Activated naive CD8-positive, alpha-beta T cell treated with anti-CD3 and anti-CD28 coated beads, Interleukin-2, amount 10 ng/mL, durations not matched to agents 7 days and 5 days (primary cell): Measurements from ENCODE around the gene FCN3. TPM values are rescaled to one million over a fixed set of nuclear protein-coding genes. Genes with fewer than 3 reads are reported as not detected.

Experiments used
- ATAC-seq: fragments of 150-1000 bp; cut with Tn5 transposase; one replicate; pipeline ENCODE4 v1.10.0; 2021; ENCODE audit warnings: low read depth, moderate library complexity
- POLR2A ChIA-PET: fragments of 350-600 bp; sonication (Branson Sonifier 250); formaldehyde crosslinking; loops from one replicate; lab custom pipeline; 2021; ENCODE audit warnings: antibody characterized with exemption; lab: Charles Lee
- DNase-seq: peaks from one replicate; pipeline ENCODE4 v3.0.0; 2021
- H3K27ac Mint-ChIP-seq: one replicate; pipeline ENCODE4 v1.8.0; 2022; ENCODE audit warnings: mild to moderate bottlenecking, mixed read lengths
- H3K27me3 Mint-ChIP-seq: one replicate; pipeline ENCODE4 v1.8.0; 2022; ENCODE audit warnings: mild to moderate bottlenecking, moderate library complexity, mixed read lengths
- H3K36me3 Mint-ChIP-seq: one replicate; pipeline ENCODE4 v1.8.0; 2021; ENCODE audit warnings: mild to moderate bottlenecking, mixed read lengths
- H3K4me1 Mint-ChIP-seq: one replicate; pipeline ENCODE4 v1.8.0; 2021; ENCODE audit warnings: mixed read lengths
- H3K4me3 Mint-ChIP-seq: one replicate; pipeline ENCODE4 v1.8.0; 2022; ENCODE audit warnings: mild to moderate bottlenecking, moderate library complexity, mixed read lengths
- H3K9me3 Mint-ChIP-seq: one replicate; pipeline ENCODE4 v1.8.0; 2021; ENCODE audit warnings: mixed read lengths
- total RNA-seq, 2 experiments: library from RNA; stranded (reverse); gene quantifications; one replicate each; pipeline ENCODE4 v1.2.3, GENCODE V29; 2021

The FCN3 gene
- total RNA-seq, 2 experiments from 2014 or later: not detected

DNA sequence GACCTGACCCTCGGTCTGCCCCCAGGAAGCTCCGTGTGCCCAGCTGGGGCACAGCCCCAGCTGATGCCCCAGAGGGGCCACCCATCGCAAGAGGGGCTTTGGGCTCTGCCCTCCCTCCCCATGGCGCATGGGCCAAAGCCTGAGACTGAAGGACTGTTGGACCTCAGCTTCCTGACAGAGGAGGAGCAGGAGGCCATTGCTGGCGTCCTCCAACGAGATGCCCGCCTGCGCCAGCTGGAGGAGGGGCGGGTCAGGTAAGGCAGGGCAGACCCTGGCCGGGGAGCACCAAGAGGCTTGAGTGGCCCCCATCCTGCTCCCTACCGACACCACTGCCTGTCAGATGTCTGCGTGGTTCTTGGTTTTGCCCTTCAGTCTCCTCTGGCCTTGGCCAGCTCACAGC lies 29.4 kb downstream of the FCN3 start:
- Mint-ChIP-seq H3K4me1 (peaks cover 25% of the 10 kb centered on the region), H3K9me3 (no peaks in the 10 kb centered on the region), H3K27ac (no peak overlapping the region), H3K27me3 (no peaks in the 10 kb centered on the region), H3K4me3 (no peak overlapping the region), H3K36me3 (peaks cover 11% of the 10 kb centered on the region)
- POLR2A ChIA-PET: interaction anchor here (0.7 to 3.1 kb wide), 3 partner anchors 10 to 321 kb away, joined by 3 to 29 read pairs (median 3); no protein-coding TSS in a partner anchor
- ATAC-seq: no peak
- DNase-seq: no peak

DNA sequence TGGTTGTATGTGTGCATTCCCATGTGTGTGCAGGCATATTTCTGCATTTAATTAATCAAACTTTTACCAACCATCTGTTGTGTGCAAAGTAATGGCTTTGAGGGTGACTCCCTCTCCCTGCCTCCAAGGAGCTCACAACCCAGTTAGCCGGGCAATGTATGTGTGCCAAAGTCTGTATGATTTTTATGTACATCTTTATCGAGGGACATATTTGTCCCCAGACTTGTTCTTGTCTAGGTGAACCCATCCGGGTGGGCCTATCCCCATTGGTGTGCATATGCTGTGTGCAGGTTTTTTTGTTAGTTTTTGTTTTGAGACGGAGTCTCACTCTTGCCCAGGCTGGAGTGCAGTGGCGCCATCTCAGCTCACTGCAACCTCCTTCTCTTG lies 31.0 kb downstream of the FCN3 start:
- peaks cover 31% of the 10 kb centered on the region for H3K4me1 Mint-ChIP-seq
- DNase-seq: no peak
- H3K27ac Mint-ChIP-seq: peak overlapping the region; percentile 96
- peak; percentile 4 for ATAC-seq
- peaks cover 11% of the 10 kb centered on the region for H3K36me3 Mint-ChIP-seq
- peak overlapping the region; percentile 94 for H3K4me3 Mint-ChIP-seq
- POLR2A ChIA-PET: interaction anchor here (0.8 to 3.1 kb wide), 3 partner anchors 12 to 328 kb away, joined by 4 to 29 read pairs (median 4); partner anchors contain the start of gene IFI6
- no peaks in the 10 kb centered on the region for H3K9me3 Mint-ChIP-seq
- no peaks in the 10 kb centered on the region for H3K27me3 Mint-ChIP-seq

DNA sequence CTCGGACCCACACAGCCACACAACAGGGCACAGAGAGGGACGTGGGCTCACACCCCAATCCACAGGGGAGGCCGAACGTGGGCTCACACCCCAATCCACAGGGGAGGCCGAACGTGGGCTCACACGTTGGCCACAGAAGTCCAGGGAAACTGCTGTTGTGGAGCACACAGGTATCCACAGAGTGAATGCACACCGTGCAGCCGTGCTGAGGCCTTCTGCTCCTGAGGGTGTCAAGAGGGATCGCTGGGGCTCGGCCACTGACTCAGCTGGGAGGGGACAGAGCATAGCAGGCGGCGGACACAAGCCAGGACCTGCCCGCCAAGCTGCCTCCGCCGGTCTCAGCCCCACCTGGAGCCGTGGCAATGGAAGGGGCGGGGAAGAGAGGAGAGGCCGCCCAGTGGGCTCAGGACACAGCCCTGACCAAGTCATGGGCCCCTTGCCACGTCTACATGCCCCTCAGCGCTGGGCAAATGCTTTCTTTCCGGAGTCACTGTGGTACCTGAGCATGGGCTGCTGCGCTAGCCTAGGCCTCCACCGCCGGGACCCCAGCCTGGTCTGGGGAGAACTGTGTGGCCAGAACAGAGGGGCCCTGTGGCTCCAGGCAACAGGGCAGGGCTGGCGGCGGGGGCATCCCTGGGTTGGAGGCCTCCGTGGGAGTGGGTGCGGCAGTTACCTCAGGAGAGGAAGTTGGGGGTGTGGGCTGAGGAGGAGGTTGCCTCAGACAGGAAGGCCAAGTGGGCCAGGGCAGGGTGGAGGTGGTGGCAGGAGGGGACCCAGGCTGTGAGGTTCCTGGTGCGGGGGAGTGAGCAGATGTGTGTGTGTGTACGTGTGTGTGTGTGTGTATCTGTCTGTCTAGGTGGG lies 31.6 kb downstream of the FCN3 start:
- POLR2A ChIA-PET: interaction anchor here (1.1 to 3.1 kb wide), 6 partner anchors 10 to 329 kb away, joined by 3 to 29 read pairs (median 9); partner anchors contain the start of genes IFI6 and TMEM222
- peak; percentile 73 for ATAC-seq
- peaks cover 31% of the 10 kb centered on the region for H3K4me1 Mint-ChIP-seq

DNA sequence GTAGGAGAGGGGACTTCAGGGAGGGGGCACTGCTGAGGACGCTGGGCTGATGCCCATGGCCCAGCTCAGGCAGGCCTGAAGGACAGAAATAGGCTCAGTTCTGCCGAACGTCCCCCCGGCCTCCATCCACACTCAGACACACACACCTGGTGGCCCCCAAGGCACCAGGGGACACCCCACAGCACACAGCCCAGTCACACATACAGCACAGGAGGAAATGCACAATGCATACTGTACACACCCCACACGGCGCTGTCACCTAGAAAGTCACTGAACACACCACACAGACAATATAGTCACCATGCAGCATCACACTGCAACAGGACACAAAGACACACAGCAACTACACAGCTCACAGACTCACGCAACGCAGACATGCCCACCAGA lies 32.2 kb downstream of the FCN3 start:
- peak overlapping the region; percentile 94 for H3K4me3 Mint-ChIP-seq
- H3K9me3 Mint-ChIP-seq: no peaks in the 10 kb centered on the region
- peak; percentile 59 for DNase-seq
- peak overlapping the region; percentile 96 for H3K27ac Mint-ChIP-seq
- POLR2A ChIA-PET: interaction anchor here (0.6 to 3.1 kb wide), 12 partner anchors 8 to 384 kb away, joined by 3 to 23 read pairs (median 4); partner anchors contain the start of genes FAM76A, MAP3K6 and TMEM222
- H3K4me1 Mint-ChIP-seq: peaks cover 29% of the 10 kb centered on the region
- peak; percentile 50 for ATAC-seq
- H3K36me3 Mint-ChIP-seq: peaks cover 9% of the 10 kb centered on the region
- H3K27me3 Mint-ChIP-seq: no peaks in the 10 kb centered on the region

More for the DNA sequence above, 31.6 kb downstream of the FCN3 start:
- peak overlapping the region; percentile 96 for H3K27ac Mint-ChIP-seq
- H3K27me3 Mint-ChIP-seq: no peaks in the 10 kb centered on the region
- peaks cover 9% of the 10 kb centered on the region for H3K36me3 Mint-ChIP-seq
- peak overlapping the region; percentile 94 for H3K4me3 Mint-ChIP-seq
- no peaks in the 10 kb centered on the region for H3K9me3 Mint-ChIP-seq
- peak; percentile 75 for DNase-seq

DNA sequence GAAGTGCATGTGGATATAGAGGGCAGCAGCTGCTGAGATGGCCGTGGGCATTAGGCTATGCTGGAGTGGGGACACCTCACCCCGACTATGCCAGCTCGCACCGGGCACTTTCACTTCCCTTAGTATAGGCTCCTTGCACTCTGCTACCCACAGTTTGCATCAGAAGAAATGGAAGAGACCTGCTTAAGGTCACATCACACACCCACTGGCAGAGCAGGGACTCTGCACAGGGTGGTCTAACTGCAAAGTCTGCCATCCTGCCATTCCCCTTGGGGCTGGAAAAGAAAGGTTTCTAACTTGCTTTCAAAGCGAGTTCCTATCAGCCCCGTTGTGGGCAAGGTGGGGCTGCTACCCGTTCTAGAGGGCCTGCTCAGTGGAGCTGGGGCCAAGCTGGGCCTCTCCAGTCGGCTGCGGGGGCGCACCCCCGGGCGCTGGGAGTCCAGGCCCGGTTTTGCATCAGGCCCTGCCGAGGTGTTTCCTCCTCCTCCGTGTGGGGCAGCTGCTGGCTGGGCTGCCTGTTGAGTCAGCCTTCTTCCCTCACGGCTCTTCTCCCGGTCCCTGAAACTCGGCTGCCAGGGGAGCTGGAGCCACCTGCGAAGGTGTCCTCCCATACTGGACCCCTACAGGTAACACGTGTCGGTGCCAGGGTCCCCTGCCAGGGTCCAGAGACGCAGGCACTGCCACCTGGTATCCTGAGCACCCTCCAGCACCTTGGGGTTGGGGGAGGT lies 32.9 kb downstream of the FCN3 start, which contains the start of gene SYTL1:
Gene SYTL1 (plus strand): TSS at position 498 of the 728 bp plus-strand sequence. CDS start 3,313 bp downstream, outside the sequence.
- POLR2A ChIA-PET: interaction anchor here (0.6 to 3.1 kb wide), 12 partner anchors 8 to 384 kb away, joined by 3 to 23 read pairs (median 4); partner anchors contain the start of genes FAM76A, MAP3K6 and TMEM222
- Mint-ChIP-seq H3K36me3 (peaks cover 8% of the 10 kb centered on the region), H3K27ac (peak within 1 kb of the TSS; percentile 96), H3K4me1 (peaks cover 29% of the 10 kb centered on the region), H3K9me3 (no peaks in the 10 kb centered on the region), H3K4me3 (peak within 1 kb of the TSS; percentile 94), H3K27me3 (no peaks in the 10 kb centered on the region)
- ATAC-seq (peak; percentile 79), DNase-seq (peak; percentile 82)

DNA sequence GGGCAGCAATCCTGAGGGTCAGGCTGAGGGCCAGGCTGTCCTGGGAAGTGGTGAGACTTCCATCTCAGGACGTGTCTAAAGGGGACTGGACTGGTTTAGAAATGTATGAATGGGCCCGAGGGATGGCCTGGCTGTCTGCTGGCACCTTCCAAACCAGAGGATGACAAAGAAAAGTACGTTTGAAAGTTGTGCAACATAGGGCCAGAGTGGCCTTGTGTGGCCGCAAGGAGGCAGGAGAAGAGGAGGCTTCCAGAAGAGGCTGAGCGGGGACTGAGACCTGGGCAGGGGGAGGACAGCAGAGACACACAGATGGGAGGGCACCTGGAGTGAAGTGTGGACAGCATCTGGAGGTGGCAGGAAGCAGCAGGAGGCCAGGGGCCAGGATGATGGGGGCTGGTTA lies 35.4 kb downstream of the FCN3 start:
- no peaks in the 10 kb centered on the region for H3K27me3 Mint-ChIP-seq
- peaks cover 25% of the 10 kb centered on the region for H3K4me1 Mint-ChIP-seq
- H3K4me3 Mint-ChIP-seq: no peak overlapping the region
- H3K36me3 Mint-ChIP-seq: peaks cover 10% of the 10 kb centered on the region
- POLR2A ChIA-PET: interaction anchor here (1.0 kb wide), 1 partner anchor 16 kb away, joined by 3 read pairs; no protein-coding TSS in a partner anchor
- H3K27ac Mint-ChIP-seq: peak overlapping the region; percentile 39
- ATAC-seq: no peak
- DNase-seq: no peak
- H3K9me3 Mint-ChIP-seq: no peaks in the 10 kb centered on the region

GRCh38 chr1:27338751-27339150 lies 35.9 kb downstream of the FCN3 start:
- H3K36me3 Mint-ChIP-seq: peaks cover 12% of the 10 kb centered on the region
- H3K4me3 Mint-ChIP-seq: no peak overlapping the region
- DNase-seq (no peak), ATAC-seq (no peak)
- peak overlapping the region; percentile 71 for H3K27ac Mint-ChIP-seq
- no peaks in the 10 kb centered on the region for H3K9me3 Mint-ChIP-seq
- POLR2A ChIA-PET: interaction anchor here (0.9 kb wide), 1 partner anchor 18 kb away, joined by 3 read pairs; no protein-coding TSS in a partner anchor
- H3K27me3 Mint-ChIP-seq: no peaks in the 10 kb centered on the region
- H3K4me1 Mint-ChIP-seq: peaks cover 24% of the 10 kb centered on the region

GRCh38 chr1:27336756-27337155 lies 37.9 kb downstream of the FCN3 start:
- Mint-ChIP-seq H3K27ac (no peak overlapping the region), H3K4me3 (no peak overlapping the region), H3K27me3 (no peaks in the 10 kb centered on the region), H3K36me3 (peaks cover 9% of the 10 kb centered on the region), H3K9me3 (no peaks in the 10 kb centered on the region), H3K4me1 (peaks cover 22% of the 10 kb centered on the region)
- no peak for ATAC-seq
- POLR2A ChIA-PET: interaction anchor here (1.3 kb wide), 1 partner anchor 11 kb away, joined by 3 read pairs; no protein-coding TSS in a partner anchor
- DNase-seq: no peak

GRCh38 chr1:27335506-27336422 lies 38.9 kb downstream of the FCN3 start:
- POLR2A ChIA-PET: interaction anchor here (1.3 to 1.5 kb wide), 2 partner anchors 10 to 13 kb away, joined by 3 to 4 read pairs; partner anchors contain the start of gene TMEM222
- no peaks in the 10 kb centered on the region for H3K27me3 Mint-ChIP-seq
- no peak overlapping the region for H3K27ac Mint-ChIP-seq
- ATAC-seq (no peak), DNase-seq (no peak)
- peaks cover 17% of the 10 kb centered on the region for H3K4me1 Mint-ChIP-seq
- peaks cover 9% of the 10 kb centered on the region for H3K36me3 Mint-ChIP-seq
- H3K4me3 Mint-ChIP-seq: no peak overlapping the region
- no peaks in the 10 kb centered on the region for H3K9me3 Mint-ChIP-seq

- Mint-ChIP-seq H3K4me1 (peaks cover 14% of the 10 kb centered on the region), H3K9me3 (no peaks in the 10 kb centered on the region), H3K4me3 (no peak overlapping the region), H3K27ac (no peak overlapping the region), H3K36me3 (peaks cover 9% of the 10 kb centered on the region), H3K27me3 (no peaks in the 10 kb centered on the region)
- no peak for ATAC-seq
- no peak for DNase-seq
- POLR2A ChIA-PET: interaction anchor here (1.2 kb wide), 1 partner anchor 24 kb away, joined by 4 read pairs; no protein-coding TSS in a partner anchor
Measured at GRCh38 chr1:27333717-27334279, 40.8 kb downstream of the FCN3 start.

DNA sequence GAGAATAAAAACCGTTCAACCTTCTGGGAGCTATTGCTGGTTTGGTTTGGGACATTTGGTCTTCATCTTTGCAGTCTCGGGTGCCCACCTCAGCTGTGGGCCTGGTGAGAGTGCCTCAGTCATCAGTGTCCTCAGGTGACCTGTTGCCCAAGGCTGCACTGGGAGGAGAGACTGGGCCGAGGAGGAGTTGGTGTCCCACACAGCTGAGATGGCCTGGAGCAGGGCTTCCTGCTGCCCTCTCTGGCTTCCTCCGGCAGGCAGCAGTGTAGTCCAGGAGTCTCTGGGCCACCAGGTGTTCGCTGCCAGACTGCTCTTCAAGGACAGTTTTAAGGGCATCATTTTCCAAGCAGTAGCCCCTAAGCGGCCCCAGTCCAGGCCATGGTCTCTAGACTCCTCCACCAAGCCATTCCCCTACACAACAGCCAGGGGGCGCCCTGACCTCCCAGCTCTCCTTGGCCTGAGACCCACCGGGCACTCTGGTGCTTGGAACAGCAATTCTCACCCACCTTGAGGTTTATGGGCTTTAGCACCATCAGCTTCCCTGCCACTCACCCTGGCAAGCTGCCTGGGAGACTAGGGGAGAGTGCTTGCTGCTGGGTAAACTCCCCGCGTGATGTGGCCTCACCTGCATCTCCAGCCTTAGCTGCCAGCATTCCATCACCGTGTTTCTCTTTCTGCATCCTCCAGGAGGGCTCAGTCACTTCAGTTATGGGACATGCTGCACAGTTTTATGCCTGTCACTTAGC lies 41.9 kb downstream of the FCN3 start:
- peak; percentile 79 for ATAC-seq

More for the DNA sequence above, 41.9 kb downstream of the FCN3 start:
- H3K4me3 Mint-ChIP-seq: no peak overlapping the region
- no peaks in the 10 kb centered on the region for H3K27me3 Mint-ChIP-seq
- POLR2A ChIA-PET: interaction anchor here (0.7 to 1.2 kb wide), 6 partner anchors 8 to 98 kb away, joined by 3 to 4 read pairs (median 4); no protein-coding TSS in a partner anchor
- peak overlapping the region; percentile 57 for H3K27ac Mint-ChIP-seq
- no peaks in the 10 kb centered on the region for H3K9me3 Mint-ChIP-seq
- H3K4me1 Mint-ChIP-seq: peaks cover 18% of the 10 kb centered on the region
- H3K36me3 Mint-ChIP-seq: peaks cover 9% of the 10 kb centered on the region
- DNase-seq: peak; percentile 73
